Erythroblast (primary cell): Measurements from ENCODE around the gene FIBCD1.

Experiments used
- GATA1 ChIP-seq: IDR thresholded peaks from 2 replicates; pipeline ENCODE4 v1.6.1; 2011; ENCODE audit warnings: low read depth, mild to moderate bottlenecking, control low read depth, low read length, moderate library complexity
- POLR2A ChIP-seq: IDR thresholded peaks from 2 replicates; pipeline ENCODE4 v1.6.1; 2011; ENCODE audit warnings: mild to moderate bottlenecking, low read length

GRCh38 chr9:130936285-130937117, 2.5 kb downstream of the FIBCD1 start:
- TF ChIP-seq POLR2A (no peak), GATA1 (no peak)
